Measurements from ENCODE around the gene GXYLT1. TPM values are rescaled to one million over a fixed set of nuclear protein-coding genes. Genes with fewer than 3 reads are reported as not detected.

Gene GXYLT1
- total RNA-seq, 2 experiments from 2014 or later: 5.3 to 6.3 TPM

DNA sequence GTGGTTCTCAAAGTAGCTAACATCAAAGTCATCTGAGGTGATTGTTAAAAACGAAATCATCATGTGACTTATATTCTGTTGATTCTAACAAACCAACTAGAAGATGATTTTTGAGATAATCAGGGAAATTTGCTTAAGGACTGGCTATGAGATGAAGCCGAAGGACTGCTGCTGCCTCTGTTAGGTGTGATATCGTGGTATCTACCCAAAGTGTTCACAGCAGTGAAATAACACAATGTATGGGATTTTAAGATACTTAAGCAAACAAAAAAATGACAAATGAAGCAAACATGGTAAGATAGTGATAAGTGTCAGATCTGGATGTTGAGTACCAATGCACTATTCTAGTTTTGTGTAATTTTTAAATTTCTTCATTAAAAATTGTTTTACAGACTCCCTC is 59.1 kb downstream of the GXYLT1 start:
- no peak overlapping the region for H3K4me3 Mint-ChIP-seq
- H3K4me1 Mint-ChIP-seq (ENCODE audit: low read depth): no peaks in the 10 kb centered on the region
- no peak overlapping the region for H3K27ac Mint-ChIP-seq
- DNase-seq (no peak), ATAC-seq (no peak)
- CTCF ChIA-PET: no interaction called here
- intact Hi-C loops (cut with micrococcal nuclease): no loop called here
- TF ChIP-seq, protein P1, sequence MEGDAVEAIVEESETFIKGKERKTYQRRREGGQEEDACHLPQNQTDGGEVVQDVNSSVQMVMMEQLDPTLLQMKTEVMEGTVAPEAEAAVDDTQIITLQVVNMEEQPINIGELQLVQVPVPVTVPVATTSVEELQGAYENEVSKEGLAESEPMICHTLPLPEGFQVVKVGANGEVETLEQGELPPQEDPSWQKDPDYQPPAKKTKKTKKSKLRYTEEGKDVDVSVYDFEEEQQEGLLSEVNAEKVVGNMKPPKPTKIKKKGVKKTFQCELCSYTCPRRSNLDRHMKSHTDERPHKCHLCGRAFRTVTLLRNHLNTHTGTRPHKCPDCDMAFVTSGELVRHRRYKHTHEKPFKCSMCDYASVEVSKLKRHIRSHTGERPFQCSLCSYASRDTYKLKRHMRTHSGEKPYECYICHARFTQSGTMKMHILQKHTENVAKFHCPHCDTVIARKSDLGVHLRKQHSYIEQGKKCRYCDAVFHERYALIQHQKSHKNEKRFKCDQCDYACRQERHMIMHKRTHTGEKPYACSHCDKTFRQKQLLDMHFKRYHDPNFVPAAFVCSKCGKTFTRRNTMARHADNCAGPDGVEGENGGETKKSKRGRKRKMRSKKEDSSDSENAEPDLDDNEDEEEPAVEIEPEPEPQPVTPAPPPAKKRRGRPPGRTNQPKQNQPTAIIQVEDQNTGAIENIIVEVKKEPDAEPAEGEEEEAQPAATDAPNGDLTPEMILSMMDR (IDR thresholded peaks at IDR 0.05): no peak
- peaks cover 11% of the 10 kb centered on the region for H3K36me3 Mint-ChIP-seq (ENCODE audit: low read depth)
- H3K27me3 Mint-ChIP-seq: no peaks in the 10 kb centered on the region
- POLR2A ChIA-PET: no interaction called here
- no peaks in the 10 kb centered on the region for H3K9me3 Mint-ChIP-seq

DNA sequence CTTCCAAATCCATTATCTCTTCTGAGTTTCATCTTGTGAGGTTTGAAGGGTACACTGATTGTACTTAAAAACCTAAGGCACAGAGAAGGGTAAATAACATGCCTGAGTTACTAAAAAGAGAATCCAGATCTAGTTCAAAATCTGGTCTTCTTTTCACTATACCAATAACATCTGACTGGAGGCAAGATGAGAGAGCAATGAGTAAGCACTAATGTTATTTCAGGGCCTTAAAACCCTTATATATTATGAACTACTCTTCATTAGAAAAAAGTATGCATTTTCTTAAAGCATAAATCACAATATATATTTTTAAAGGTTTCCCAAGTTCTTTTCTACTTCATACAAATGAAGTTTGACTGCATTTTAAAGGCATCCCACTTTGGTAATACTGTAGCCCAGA is 60.2 kb downstream of the GXYLT1 start:
- H3K27me3 Mint-ChIP-seq: no peaks in the 10 kb centered on the region
- POLR2A ChIA-PET: no interaction called here
- CTCF ChIA-PET: no interaction called here
- TF ChIP-seq, protein P1 (IDR thresholded peaks at IDR 0.05): no peak
- H3K4me3 Mint-ChIP-seq: no peak overlapping the region
- H3K27ac Mint-ChIP-seq: no peak overlapping the region
- intact Hi-C loops (cut with micrococcal nuclease): no loop called here
- H3K9me3 Mint-ChIP-seq: no peaks in the 10 kb centered on the region
- no peaks in the 10 kb centered on the region for H3K4me1 Mint-ChIP-seq (ENCODE audit: low read depth)
- peaks cover 10% of the 10 kb centered on the region for H3K36me3 Mint-ChIP-seq (ENCODE audit: low read depth)
- DNase-seq (no peak), ATAC-seq (no peak)

DNA sequence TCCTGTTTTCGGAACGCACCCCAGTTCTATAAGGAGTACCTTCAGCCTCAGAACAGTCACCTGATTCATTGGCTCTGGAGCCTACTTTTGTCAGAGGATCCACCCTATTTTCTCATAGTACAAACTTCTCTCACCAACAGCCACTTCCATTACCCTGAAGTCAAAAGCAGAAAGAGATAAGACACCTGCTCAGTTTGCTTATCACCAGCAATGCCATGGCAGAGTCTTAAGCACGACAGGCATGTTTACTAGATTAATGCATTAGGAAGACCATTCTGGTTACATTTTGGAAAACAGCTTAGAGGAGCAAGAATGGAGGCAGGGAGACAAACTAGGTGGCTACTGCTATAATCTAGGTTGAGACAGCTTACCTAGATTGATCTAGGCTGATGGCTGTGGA is 67.7 kb downstream of the GXYLT1 start:
- Mint-ChIP-seq H3K27me3 (peaks cover 1% of the 10 kb centered on the region), H3K4me1 (ENCODE audit: low read depth) (no peaks in the 10 kb centered on the region), H3K9me3 (no peaks in the 10 kb centered on the region), H3K4me3 (no peak overlapping the region), H3K27ac (no peak overlapping the region), H3K36me3 (ENCODE audit: low read depth) (no peaks in the 10 kb centered on the region)
- no peak for ATAC-seq
- POLR2A ChIA-PET: no interaction called here
- TF ChIP-seq, protein P1 (IDR thresholded peaks at IDR 0.05): no peak
- intact Hi-C loops (cut with micrococcal nuclease): no loop called here
- CTCF ChIA-PET: no interaction called here
- DNase-seq: no peak

DNA sequence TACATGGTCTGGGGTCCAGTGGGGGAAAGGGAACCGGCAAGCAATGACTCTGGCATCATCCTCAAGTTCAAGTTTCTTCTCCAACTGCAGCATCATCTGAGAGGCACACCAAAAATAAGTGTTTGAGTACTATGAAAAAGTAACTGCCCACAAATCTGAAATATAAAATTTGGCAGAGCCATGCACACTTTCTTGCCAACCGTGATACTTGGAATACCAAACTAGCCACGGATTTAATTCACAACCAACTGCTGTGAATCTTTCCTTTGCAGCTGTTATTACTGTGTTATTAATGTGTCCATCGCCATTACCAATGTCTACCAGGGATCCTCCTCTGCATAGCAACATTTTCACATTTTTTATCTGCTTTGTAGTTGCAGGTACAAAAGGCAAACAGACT is 74.6 kb downstream of the GXYLT1 start:
- TF ChIP-seq, protein P1 (IDR thresholded peaks at IDR 0.05): no peak
- H3K27ac Mint-ChIP-seq: no peak overlapping the region
- H3K36me3 Mint-ChIP-seq (ENCODE audit: low read depth): no peaks in the 10 kb centered on the region
- H3K27me3 Mint-ChIP-seq: peaks cover 1% of the 10 kb centered on the region
- ATAC-seq (no peak), DNase-seq (no peak)
- ChIA-PET POLR2A (no interaction called here), CTCF (no interaction called here)
- no peak overlapping the region for H3K4me3 Mint-ChIP-seq
- H3K9me3 Mint-ChIP-seq: peaks cover 1% of the 10 kb centered on the region
- H3K4me1 Mint-ChIP-seq (ENCODE audit: low read depth): no peaks in the 10 kb centered on the region
- intact Hi-C loops (cut with micrococcal nuclease): no loop called here

DNA sequence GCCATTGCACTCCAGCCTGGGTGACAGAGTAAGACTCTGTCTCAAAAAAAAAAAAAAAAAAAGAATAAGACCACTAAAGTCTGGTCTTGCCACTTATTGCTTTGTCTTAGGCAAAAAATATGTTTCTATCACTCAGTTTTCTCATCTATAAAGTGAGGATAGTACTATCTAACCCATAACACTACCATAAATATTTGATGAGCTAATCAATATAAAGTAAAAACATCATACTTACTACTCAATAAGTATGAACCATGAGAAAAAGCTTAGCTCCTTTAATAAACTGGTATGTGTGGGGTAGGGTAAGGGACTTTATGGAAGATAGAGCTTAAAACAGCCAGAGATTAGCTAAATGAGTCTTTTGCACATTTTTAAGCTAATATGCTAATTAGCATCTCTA is 85.5 kb downstream of the GXYLT1 start:
- H3K27ac Mint-ChIP-seq: no peak overlapping the region
- DNase-seq (no peak), ATAC-seq (no peak)
- CTCF ChIA-PET: interaction anchor here (0.9 kb wide), 1 partner anchor 34 kb away, joined by 4 read pairs; no protein-coding TSS in a partner anchor
- no peaks in the 10 kb centered on the region for H3K36me3 Mint-ChIP-seq (ENCODE audit: low read depth)
- H3K4me3 Mint-ChIP-seq: no peak overlapping the region
- POLR2A ChIA-PET: no interaction called here
- peaks cover 11% of the 10 kb centered on the region for H3K27me3 Mint-ChIP-seq
- H3K9me3 Mint-ChIP-seq: peaks cover 3% of the 10 kb centered on the region
- intact Hi-C loops (cut with micrococcal nuclease): no loop called here
- no peaks in the 10 kb centered on the region for H3K4me1 Mint-ChIP-seq (ENCODE audit: low read depth)
- TF ChIP-seq, protein P1 (IDR thresholded peaks at IDR 0.05): no peak
